ENCODE results near the gene SLC22A5.
A peak's percentile ranks its signal among the peaks of the same experiment; 100 is the strongest.

The SLC22A5 gene

DNA sequence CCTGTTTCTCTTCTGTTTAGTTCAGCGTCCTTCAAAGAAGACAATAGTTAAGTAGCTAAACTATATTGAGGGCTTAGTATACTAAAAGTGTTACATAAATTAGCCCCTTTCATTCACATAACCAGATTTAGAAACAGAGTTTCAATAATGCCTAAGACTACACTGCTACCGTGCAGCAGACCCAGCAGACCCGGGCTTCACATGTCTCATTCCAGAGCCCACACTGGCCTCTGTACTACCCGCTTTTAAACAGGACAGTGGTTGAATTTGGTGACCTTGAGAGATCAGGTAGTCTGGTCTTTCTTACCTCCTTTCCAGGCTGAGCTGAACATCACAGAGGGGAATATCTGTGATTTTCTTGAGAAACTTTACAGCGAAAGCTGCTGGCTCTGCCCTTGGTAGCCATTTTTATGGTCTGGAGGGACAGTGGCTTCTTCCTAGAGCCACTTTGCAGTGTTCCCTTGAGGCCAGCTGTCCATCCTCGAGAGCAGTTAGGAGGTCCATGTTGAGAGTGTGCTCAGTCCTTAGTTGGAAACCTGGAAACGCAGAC, 56.5 kb downstream of the SLC22A5 start:
- no peaks in the 10 kb centered on the region for H3K36me3 ChIP-seq (ENCODE audit: insufficient read depth, low read length)
- no peaks in the 10 kb centered on the region for H3K27me3 ChIP-seq (ENCODE audit: insufficient read depth, low read length)
- H3K4me3 ChIP-seq (ENCODE audit: low read depth, low read length, poor library complexity, severe bottlenecking) = peak overlapping the region; percentile 2
- H3K9me3 ChIP-seq (ENCODE audit: low read length) = no peaks in the 10 kb centered on the region
- H3K4me2 ChIP-seq (ENCODE audit: low read length) = peak overlapping the region; percentile 45
- TF ChIP-seq EZH2 (IDR thresholded peaks at IDR 0.05; ENCODE audit: borderline replicate concordance, low read length) (no peak), CTCF (IDR thresholded peaks at IDR 0.05; ENCODE audit: low read length) (no peak)
- H3F3A ChIP-seq (ENCODE audit: insufficient read depth, low read length) = no peaks in the 10 kb centered on the region
- H3K79me2 ChIP-seq (ENCODE audit: insufficient read depth, low read length) = no peaks in the 10 kb centered on the region
- H3K9me2 ChIP-seq (ENCODE audit: low read depth, low read length) = no peaks in the 10 kb centered on the region
- H3K27ac ChIP-seq (ENCODE audit: low read depth, low read length, poor library complexity, severe bottlenecking) = peak overlapping the region; percentile 84
- peak overlapping the region; percentile 8; the same call in 1 of the 2 replicates for H2AFZ ChIP-seq (ENCODE audit: low read length)
- H4K20me1 ChIP-seq (ENCODE audit: insufficient read depth, low read length) = no peaks in the 10 kb centered on the region
- H3K9ac ChIP-seq (ENCODE audit: low read length) = peak overlapping the region; percentile 39
- H3K4me1 ChIP-seq (ENCODE audit: insufficient read depth, low read length, severe bottlenecking) = peaks cover 65% of the 10 kb centered on the region

DNA sequence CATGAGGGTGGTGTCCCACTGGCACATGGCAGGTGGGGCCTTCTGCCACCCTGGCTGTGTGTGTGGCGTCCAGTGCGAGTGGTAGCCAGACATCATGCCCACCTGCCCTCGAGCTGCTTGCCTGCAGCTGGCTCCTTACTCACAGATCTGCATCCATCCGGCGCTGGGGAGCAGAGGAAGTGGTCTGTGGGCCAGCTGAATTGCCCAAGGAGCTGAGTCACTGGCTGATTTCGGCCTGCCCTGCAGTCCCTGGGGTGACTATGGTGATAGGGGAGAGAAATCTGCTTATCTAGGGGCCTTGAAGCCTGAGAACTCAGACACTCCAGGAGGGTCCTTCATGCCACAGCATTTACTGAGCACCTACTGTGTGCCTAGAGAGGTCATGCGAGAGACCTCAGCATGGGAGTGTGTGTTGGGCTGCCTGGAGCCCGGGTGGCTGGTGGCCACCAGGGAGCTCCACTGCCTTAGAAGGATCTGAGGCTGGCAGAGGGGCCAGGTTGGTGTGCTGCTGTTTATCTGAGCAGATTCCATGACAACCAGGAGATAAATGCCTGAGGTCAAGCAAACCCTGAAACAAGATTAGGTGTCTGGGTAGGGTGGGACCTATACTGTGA, 57.1 kb downstream of the SLC22A5 start:
- H3K9me3 ChIP-seq (ENCODE audit: low read length) = no peaks in the 10 kb centered on the region
- H3K27ac ChIP-seq (ENCODE audit: low read depth, low read length, poor library complexity, severe bottlenecking) = peak overlapping the region; percentile 84
- H3K36me3 ChIP-seq (ENCODE audit: insufficient read depth, low read length) = no peaks in the 10 kb centered on the region
- peaks cover 59% of the 10 kb centered on the region for H3K4me1 ChIP-seq (ENCODE audit: insufficient read depth, low read length, severe bottlenecking)
- peak overlapping the region; percentile 45 for H3K4me2 ChIP-seq (ENCODE audit: low read length)
- H3F3A ChIP-seq (ENCODE audit: insufficient read depth, low read length) = no peaks in the 10 kb centered on the region
- no peaks in the 10 kb centered on the region for H3K9me2 ChIP-seq (ENCODE audit: low read depth, low read length)
- no peaks in the 10 kb centered on the region for H3K27me3 ChIP-seq (ENCODE audit: insufficient read depth, low read length)
- no peaks in the 10 kb centered on the region for H3K79me2 ChIP-seq (ENCODE audit: insufficient read depth, low read length)
- TF ChIP-seq EZH2 (IDR thresholded peaks at IDR 0.05; ENCODE audit: borderline replicate concordance, low read length) (no peak), CTCF (IDR thresholded peaks at IDR 0.05; ENCODE audit: low read length) (peak; percentile 31; the same call in 1 of the 2 replicates)
- no peak overlapping the region for H2AFZ ChIP-seq (ENCODE audit: low read length)
- peak overlapping the region; percentile 39; the same call in 1 of the 2 replicates for H3K9ac ChIP-seq (ENCODE audit: low read length)
- peak overlapping the region; percentile 2 for H3K4me3 ChIP-seq (ENCODE audit: low read depth, low read length, poor library complexity, severe bottlenecking)
- no peaks in the 10 kb centered on the region for H4K20me1 ChIP-seq (ENCODE audit: insufficient read depth, low read length)

GRCh38 chr5:132427281-132428146, 58.0 kb downstream of the SLC22A5 start:
- Histone ChIP-seq H3K27me3 (ENCODE audit: insufficient read depth, low read length) (no peaks in the 10 kb centered on the region), H3F3A (ENCODE audit: insufficient read depth, low read length) (no peaks in the 10 kb centered on the region), H3K9ac (ENCODE audit: low read length) (peak overlapping the region; percentile 39; the same call in 1 of the 2 replicates), H2AFZ (ENCODE audit: low read length) (no peak overlapping the region), H3K9me2 (ENCODE audit: low read depth, low read length) (no peaks in the 10 kb centered on the region), H4K20me1 (ENCODE audit: insufficient read depth, low read length) (no peaks in the 10 kb centered on the region), H3K27ac (ENCODE audit: low read depth, low read length, poor library complexity, severe bottlenecking) (peak overlapping the region; percentile 84), H3K4me3 (ENCODE audit: low read depth, low read length, poor library complexity, severe bottlenecking) (no peak overlapping the region), H3K9me3 (ENCODE audit: low read length) (no peaks in the 10 kb centered on the region), H3K4me2 (ENCODE audit: low read length) (peak overlapping the region; percentile 37; the same call in 1 of the 2 replicates), H3K36me3 (ENCODE audit: insufficient read depth, low read length) (no peaks in the 10 kb centered on the region), H3K4me1 (ENCODE audit: insufficient read depth, low read length, severe bottlenecking) (peaks cover 54% of the 10 kb centered on the region), H3K79me2 (ENCODE audit: insufficient read depth, low read length) (no peaks in the 10 kb centered on the region)
- TF ChIP-seq CTCF (IDR thresholded peaks at IDR 0.05; ENCODE audit: low read length) (no peak), EZH2 (IDR thresholded peaks at IDR 0.05; ENCODE audit: borderline replicate concordance, low read length) (no peak)

Measured in OCI-LY1 (cell line).